ENCODE data around the gene DENND1A. TPM values are rescaled to one million over a fixed set of nuclear protein-coding genes. Genes with fewer than 3 reads are reported as not detected.

Gene DENND1A
- total RNA-seq, 1 donor from 2014 or later: 18.5 TPM

DNA sequence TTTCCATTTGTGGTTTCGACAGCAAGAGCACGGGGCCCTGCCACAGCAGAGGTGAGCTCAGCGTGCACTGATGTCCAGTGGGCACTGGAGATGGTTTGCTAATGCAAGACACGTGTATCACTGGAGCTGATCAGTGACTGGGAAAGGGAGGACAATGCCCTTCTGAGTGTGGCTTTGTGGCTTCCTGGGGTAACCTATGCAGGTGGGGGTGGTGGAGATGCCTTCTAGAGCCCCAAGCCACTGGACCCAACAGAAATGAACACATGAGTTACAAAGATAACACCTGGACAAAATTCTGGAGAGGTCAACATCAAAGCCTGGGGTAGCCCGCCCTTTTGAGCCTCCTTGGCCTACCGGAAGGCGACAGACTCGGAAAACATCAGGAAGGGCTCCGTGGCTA is 312.6 kb downstream of the DENND1A start:
- H3K4me3 Mint-ChIP-seq: no peak overlapping the region
- intact Hi-C loops (cut with micrococcal nuclease): no loop called here
- H3K27ac Mint-ChIP-seq: no peak overlapping the region
- H3K36me3 Mint-ChIP-seq (ENCODE audit: low read depth): no peaks in the 10 kb centered on the region
- no peak for DNase-seq (ENCODE audit: low spot score)
- no peaks in the 10 kb centered on the region for H3K9me3 Mint-ChIP-seq
- H3K27me3 Mint-ChIP-seq (ENCODE audit: insufficient read depth): peaks cover 2% of the 10 kb centered on the region
- H3K4me1 Mint-ChIP-seq (ENCODE audit: low read depth): no peaks in the 10 kb centered on the region

DNA sequence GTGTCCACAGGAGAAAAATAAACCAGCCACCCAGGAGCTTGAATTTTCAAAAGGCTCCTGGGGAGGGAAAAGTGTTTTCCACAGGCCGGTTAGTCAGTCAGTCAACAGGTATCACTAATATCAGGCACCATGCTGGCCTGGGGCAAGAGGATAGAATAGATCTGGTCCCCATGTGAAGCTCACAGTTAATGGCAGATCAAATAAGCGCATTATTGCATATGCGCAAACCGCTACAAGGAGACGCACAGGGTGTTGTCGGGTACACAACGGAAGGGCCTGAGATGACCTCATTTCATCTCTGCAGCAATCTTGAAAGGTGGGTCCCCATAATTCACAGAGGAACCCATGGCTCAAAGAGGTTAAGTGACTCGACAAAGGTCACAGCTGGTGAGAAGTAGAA is 313.2 kb downstream of the DENND1A start:
- DNase-seq (ENCODE audit: low spot score): no peak
- no peaks in the 10 kb centered on the region for H3K9me3 Mint-ChIP-seq
- peaks cover 2% of the 10 kb centered on the region for H3K27me3 Mint-ChIP-seq (ENCODE audit: insufficient read depth)
- no peak overlapping the region for H3K4me3 Mint-ChIP-seq
- intact Hi-C loops (cut with micrococcal nuclease): no loop called here
- no peak overlapping the region for H3K27ac Mint-ChIP-seq
- no peaks in the 10 kb centered on the region for H3K4me1 Mint-ChIP-seq (ENCODE audit: low read depth)
- no peaks in the 10 kb centered on the region for H3K36me3 Mint-ChIP-seq (ENCODE audit: low read depth)

DNA sequence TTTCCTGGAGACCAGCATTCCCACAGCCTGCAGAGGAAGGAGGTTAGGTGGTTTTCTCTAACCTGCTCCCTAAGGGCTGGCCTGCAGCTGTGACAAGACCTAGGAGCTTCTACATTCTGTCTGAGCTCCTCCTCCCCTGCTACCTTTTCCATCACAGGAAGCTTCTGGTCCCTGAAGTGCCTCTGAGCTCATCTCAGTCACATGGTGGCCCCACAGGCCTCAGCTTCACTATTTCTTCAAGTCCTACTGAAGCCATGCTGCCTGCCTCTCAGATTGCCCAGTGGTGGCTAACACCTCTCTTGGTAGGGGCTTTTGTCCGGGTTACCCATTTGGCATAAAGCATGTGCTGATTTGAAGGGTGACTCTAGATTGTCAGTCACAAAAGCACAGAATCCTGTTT is 314.5 kb downstream of the DENND1A start:
- Mint-ChIP-seq H3K4me3 (no peak overlapping the region), H3K9me3 (no peaks in the 10 kb centered on the region), H3K36me3 (ENCODE audit: low read depth) (no peaks in the 10 kb centered on the region), H3K27me3 (ENCODE audit: insufficient read depth) (no peaks in the 10 kb centered on the region), H3K27ac (no peak overlapping the region), H3K4me1 (ENCODE audit: low read depth) (no peaks in the 10 kb centered on the region)
- no peak for DNase-seq (ENCODE audit: low spot score)
- intact Hi-C loops (cut with micrococcal nuclease): no loop called here

DNA sequence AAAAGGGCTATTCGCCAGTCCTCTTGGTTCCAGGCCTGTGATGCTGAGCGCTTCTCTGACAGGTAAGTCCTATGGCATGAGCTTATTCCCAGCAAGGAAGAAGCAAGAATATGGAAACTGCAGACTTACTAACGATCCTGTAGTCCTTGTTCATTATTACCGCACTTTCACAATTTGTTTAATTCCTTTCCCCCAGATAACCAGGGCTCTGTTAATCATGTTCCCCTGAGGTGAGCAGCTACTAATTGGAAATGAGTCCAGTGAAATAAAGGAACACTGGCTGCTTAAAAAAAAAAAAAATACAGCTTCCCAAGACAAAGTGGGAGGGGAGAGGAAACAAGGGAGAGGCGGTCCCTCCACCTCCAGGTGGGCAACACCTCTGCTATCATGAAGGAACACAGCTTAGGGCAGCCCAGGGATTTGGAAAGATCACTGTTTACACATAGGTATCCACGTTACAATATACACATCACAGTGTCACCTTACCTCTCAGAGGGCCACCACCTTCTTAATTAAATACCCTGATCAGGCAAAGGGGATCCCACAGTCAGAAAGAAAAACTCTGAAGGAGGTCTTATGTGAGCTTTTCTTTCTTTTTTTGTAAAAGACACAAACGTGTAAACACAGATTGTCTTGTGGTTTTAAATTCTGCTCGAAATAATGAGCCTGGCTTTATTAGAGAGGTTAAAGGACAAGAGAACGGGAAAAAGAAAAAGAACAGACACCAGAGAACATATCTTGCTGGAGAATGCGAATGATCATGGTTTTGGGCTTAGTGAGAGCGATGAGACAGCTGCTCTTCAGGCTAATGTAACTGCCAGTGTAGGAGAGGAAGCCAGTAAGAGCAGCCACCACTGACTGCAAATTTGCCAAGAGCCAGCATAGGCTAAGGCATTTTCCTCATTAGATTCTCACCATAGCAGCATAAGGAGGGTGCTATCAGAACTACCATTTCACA is 315.3 kb downstream of the DENND1A start:
- DNase-seq (ENCODE audit: low spot score): no peak
- Mint-ChIP-seq H3K27me3 (ENCODE audit: insufficient read depth) (no peaks in the 10 kb centered on the region), H3K4me1 (ENCODE audit: low read depth) (no peaks in the 10 kb centered on the region), H3K9me3 (no peaks in the 10 kb centered on the region), H3K36me3 (ENCODE audit: low read depth) (no peaks in the 10 kb centered on the region), H3K4me3 (no peak overlapping the region), H3K27ac (no peak overlapping the region)
- intact Hi-C loops (cut with micrococcal nuclease): no loop called here

DNA sequence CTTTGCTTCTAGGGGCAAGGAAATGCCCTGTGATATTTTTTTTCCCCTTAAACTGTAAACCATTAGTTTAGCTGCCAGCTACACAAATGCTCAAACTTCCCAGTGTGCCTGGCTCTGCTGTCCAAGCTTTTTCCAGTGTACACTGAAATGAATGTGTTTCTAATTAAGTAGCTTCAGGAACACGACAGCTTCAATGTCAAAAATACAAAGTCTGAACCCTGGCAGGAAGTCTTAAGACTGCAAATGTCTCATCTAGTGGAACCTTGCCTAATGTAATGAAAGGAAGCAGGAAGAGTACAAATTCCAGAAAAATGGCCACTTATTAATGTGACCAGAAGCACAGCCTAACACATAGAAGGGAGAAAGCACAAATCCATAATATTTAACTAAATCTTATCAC is 318.7 kb downstream of the DENND1A start:
- intact Hi-C loops (cut with micrococcal nuclease): no loop called here
- no peak overlapping the region for H3K4me3 Mint-ChIP-seq
- H3K27ac Mint-ChIP-seq: no peak overlapping the region
- no peaks in the 10 kb centered on the region for H3K27me3 Mint-ChIP-seq (ENCODE audit: insufficient read depth)
- no peaks in the 10 kb centered on the region for H3K9me3 Mint-ChIP-seq
- H3K36me3 Mint-ChIP-seq (ENCODE audit: low read depth): no peaks in the 10 kb centered on the region
- no peaks in the 10 kb centered on the region for H3K4me1 Mint-ChIP-seq (ENCODE audit: low read depth)
- DNase-seq (ENCODE audit: low spot score): no peak

DNA sequence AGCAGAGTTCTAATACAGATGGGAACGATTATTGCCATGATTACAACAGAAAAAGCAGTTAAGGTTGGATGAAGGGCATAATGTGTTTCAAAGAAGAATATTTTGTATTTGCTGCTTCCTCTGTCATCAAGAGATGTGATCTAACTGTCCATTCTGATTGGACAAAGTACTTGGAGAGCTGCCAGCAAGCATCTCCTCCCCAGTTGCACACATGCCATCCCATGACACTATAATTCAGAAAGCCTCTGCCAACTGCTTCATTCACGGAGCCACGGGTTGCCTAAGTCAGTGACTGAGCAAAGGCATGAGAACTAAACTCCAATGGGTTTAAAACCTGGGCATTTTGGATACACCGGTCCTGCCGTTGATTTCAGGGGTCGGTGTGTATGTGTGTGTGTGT is 320.1 kb downstream of the DENND1A start:
- no peaks in the 10 kb centered on the region for H3K4me1 Mint-ChIP-seq (ENCODE audit: low read depth)
- no peak for DNase-seq (ENCODE audit: low spot score)
- intact Hi-C loops (cut with micrococcal nuclease): no loop called here
- no peaks in the 10 kb centered on the region for H3K36me3 Mint-ChIP-seq (ENCODE audit: low read depth)
- no peak overlapping the region for H3K27ac Mint-ChIP-seq
- H3K4me3 Mint-ChIP-seq: no peak overlapping the region
- H3K9me3 Mint-ChIP-seq: no peaks in the 10 kb centered on the region
- H3K27me3 Mint-ChIP-seq (ENCODE audit: insufficient read depth): no peaks in the 10 kb centered on the region

DNA sequence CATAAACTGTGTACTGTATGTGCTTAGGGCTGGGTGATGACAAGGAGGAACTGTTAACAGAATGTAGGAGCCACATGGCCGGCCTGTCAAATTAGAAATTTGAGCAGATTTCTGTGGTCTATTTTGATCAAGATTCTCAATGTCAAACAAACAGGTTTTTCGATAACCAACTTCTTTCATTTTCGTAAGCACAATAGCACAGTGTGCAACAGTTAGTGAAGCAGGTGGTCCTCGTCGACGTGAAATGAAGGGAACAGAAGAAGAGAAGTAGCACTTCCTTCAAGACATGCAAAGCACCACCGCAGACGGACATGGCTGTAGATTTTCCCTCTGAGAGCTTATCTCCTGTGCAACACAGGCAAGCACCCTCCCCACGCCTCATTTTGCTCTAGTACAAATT is 321.8 kb downstream of the DENND1A start:
- Mint-ChIP-seq H3K4me3 (no peak overlapping the region), H3K9me3 (no peaks in the 10 kb centered on the region), H3K36me3 (ENCODE audit: low read depth) (no peaks in the 10 kb centered on the region), H3K4me1 (ENCODE audit: low read depth) (no peaks in the 10 kb centered on the region), H3K27ac (no peak overlapping the region), H3K27me3 (ENCODE audit: insufficient read depth) (no peaks in the 10 kb centered on the region)
- intact Hi-C loops (cut with micrococcal nuclease): no loop called here
- DNase-seq (ENCODE audit: low spot score): no peak

DNA sequence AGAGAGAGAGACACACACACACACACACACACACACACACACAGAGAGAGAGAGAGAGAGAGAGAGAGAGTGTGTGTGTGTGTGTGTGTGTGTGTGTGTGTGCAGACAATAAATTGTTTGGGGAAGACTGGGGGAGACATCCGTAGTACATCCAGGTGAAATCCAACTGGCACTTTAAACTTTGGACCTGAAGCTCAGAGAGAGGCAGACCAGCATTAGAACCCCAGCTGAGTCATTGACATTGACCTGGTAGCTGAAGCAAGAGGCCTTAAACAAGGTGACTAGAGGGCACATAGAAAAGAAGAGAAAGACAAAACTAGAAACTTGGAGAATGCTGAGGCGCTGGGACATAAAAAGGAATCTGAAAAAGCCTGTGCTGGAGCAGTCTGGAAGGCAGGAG is 322.4 kb downstream of the DENND1A start:
- Mint-ChIP-seq H3K9me3 (no peaks in the 10 kb centered on the region), H3K36me3 (ENCODE audit: low read depth) (no peaks in the 10 kb centered on the region), H3K4me3 (no peak overlapping the region), H3K4me1 (ENCODE audit: low read depth) (no peaks in the 10 kb centered on the region), H3K27ac (no peak overlapping the region), H3K27me3 (ENCODE audit: insufficient read depth) (no peaks in the 10 kb centered on the region)
- DNase-seq (ENCODE audit: low spot score): no peak
- intact Hi-C loops (cut with micrococcal nuclease): no loop called here

DNA sequence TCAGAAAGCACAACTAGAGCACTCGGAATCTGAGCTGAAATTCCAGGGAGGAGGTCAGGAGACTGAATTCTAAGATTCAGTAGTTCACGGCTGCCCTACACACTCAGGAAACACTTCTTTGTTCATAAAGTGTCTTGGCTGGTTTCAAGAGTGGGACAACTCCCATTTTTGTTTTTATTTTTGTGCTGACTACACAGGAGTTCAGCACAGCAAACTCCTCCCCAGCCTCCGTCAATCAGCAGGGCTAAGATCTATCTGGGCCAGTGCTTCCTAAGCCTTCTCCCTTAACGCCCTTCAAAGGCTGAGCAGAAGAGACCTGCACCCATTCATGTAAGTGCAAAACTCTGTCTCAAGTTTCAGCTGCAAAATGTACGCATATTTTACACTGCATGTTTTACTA is 323.8 kb downstream of the DENND1A start:
- Mint-ChIP-seq H3K36me3 (ENCODE audit: low read depth) (no peaks in the 10 kb centered on the region), H3K27ac (no peak overlapping the region), H3K4me3 (no peak overlapping the region), H3K9me3 (no peaks in the 10 kb centered on the region), H3K4me1 (ENCODE audit: low read depth) (no peaks in the 10 kb centered on the region), H3K27me3 (ENCODE audit: insufficient read depth) (no peaks in the 10 kb centered on the region)
- DNase-seq (ENCODE audit: low spot score): no peak
- intact Hi-C loops (cut with micrococcal nuclease): no loop called here

DNA sequence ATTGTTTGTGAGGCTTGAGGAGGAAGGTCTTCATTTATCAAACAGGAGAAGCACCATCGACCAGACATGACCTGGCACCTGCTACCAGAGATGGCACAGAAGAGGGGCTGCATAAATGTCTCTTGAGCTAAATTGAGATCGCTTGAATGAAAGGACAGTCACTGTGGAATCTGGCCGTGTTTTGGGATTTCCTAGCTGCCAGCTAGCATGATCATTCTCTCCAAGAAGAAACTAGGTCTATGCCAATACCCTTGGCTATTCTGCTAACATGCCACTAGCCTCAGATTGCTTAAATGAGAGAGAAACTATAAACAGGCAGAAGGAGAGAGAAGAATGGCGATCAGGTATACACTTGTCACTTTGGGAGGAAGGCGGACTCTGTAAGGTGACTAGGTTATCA is 324.6 kb downstream of the DENND1A start:
- H3K36me3 Mint-ChIP-seq (ENCODE audit: low read depth): no peaks in the 10 kb centered on the region
- intact Hi-C loops (cut with micrococcal nuclease): no loop called here
- no peaks in the 10 kb centered on the region for H3K27me3 Mint-ChIP-seq (ENCODE audit: insufficient read depth)
- no peaks in the 10 kb centered on the region for H3K9me3 Mint-ChIP-seq
- no peak overlapping the region for H3K4me3 Mint-ChIP-seq
- no peak overlapping the region for H3K27ac Mint-ChIP-seq
- DNase-seq (ENCODE audit: low spot score): no peak
- no peaks in the 10 kb centered on the region for H3K4me1 Mint-ChIP-seq (ENCODE audit: low read depth)

DNA sequence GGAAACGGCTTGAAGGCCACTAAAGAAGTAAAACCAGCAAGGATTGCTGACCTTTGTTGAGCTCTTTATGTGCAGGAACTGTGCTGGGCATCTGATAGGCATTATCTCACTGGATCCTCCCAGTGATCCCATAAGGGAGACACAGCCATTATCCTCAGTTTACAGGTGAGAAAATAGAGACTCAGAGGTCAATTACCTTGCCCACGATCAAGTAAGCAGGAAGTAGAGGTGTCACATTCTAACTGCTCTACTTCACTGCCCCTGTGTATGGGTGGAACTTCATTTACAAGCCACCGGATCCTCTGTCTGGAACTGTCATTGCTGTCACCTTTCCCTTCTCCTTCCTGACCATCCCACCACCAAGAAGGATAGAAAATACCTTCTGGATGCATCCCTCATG is 325.1 kb downstream of the DENND1A start:
- intact Hi-C loops (cut with micrococcal nuclease): no loop called here
- H3K9me3 Mint-ChIP-seq: no peaks in the 10 kb centered on the region

DNA sequence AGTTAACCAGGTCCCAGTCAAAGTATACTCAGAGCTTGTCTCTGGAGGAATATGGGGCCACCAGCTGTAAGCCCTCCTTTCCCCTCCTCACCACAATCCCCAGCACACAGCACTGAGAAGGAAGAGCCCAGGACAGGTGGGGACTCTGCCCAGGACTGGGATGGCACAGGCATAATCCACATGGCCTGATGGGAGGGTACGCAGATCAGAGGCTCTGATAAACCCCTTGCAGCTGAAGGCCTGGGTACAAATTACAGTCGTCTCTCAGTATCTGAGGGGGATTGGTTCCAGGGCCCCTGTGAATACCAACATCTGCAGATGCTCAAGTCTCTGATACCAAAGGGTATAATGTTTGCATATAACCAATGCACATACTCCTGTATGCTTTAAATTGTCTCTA is 328.1 kb downstream of the DENND1A start:
- H3K9me3 Mint-ChIP-seq: no peaks in the 10 kb centered on the region
- intact Hi-C loops (cut with micrococcal nuclease): no loop called here
- H3K27ac Mint-ChIP-seq: no peak overlapping the region
- no peaks in the 10 kb centered on the region for H3K4me1 Mint-ChIP-seq (ENCODE audit: low read depth)
- no peaks in the 10 kb centered on the region for H3K36me3 Mint-ChIP-seq (ENCODE audit: low read depth)
- no peaks in the 10 kb centered on the region for H3K27me3 Mint-ChIP-seq (ENCODE audit: insufficient read depth)
- no peak for DNase-seq (ENCODE audit: low spot score)
- H3K4me3 Mint-ChIP-seq: no peak overlapping the region

More for the DNA sequence above, 325.1 kb downstream of the DENND1A start:
- H3K27me3 Mint-ChIP-seq (ENCODE audit: insufficient read depth): no peaks in the 10 kb centered on the region
- H3K36me3 Mint-ChIP-seq (ENCODE audit: low read depth): no peaks in the 10 kb centered on the region
- H3K4me1 Mint-ChIP-seq (ENCODE audit: low read depth): no peaks in the 10 kb centered on the region
- H3K27ac Mint-ChIP-seq: no peak overlapping the region
- no peak overlapping the region for H3K4me3 Mint-ChIP-seq
- DNase-seq (ENCODE audit: low spot score): no peak

DNA sequence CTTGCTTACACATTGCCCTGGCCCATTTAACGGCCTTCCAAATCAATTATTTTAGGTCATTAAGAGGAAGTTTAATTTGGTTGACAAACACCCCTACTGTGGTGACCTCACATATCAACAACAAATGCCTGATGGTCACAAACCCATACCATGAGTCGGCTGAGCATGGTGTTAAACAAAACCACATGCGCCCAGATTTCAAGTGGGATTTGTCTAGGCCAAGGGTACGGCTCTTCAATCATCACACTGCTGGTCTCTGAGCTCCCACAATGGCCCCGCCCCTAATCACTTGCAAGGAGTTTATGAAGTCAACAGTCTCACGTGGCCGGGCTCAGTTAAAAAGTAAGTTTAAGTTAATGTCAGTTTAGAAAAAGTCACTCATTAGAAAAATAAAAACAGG is 330.1 kb downstream of the DENND1A start:
- Mint-ChIP-seq H3K27ac (no peak overlapping the region), H3K4me3 (no peak overlapping the region)

More for the DNA sequence above, 330.1 kb downstream of the DENND1A start:
- no peaks in the 10 kb centered on the region for H3K36me3 Mint-ChIP-seq (ENCODE audit: low read depth)
- no peak for DNase-seq (ENCODE audit: low spot score)
- H3K9me3 Mint-ChIP-seq: no peaks in the 10 kb centered on the region
- no peaks in the 10 kb centered on the region for H3K4me1 Mint-ChIP-seq (ENCODE audit: low read depth)
- H3K27me3 Mint-ChIP-seq (ENCODE audit: insufficient read depth): no peaks in the 10 kb centered on the region
- intact Hi-C loops (cut with micrococcal nuclease): no loop called here

All from activated T-helper 1 cell treated with anti-CD3 and anti-CD28 coated beads, Interleukin-12 subunit alpha, Interleukin-12 subunit beta, Interleukin-2, Interleukin-4 antibody, amounts not matched to agents 30 ng/mL and 10 ng/mL and 1 ng/mL, durations not matched to agents 14 hours and 24 hours and 36 hours (primary cell).